ENCODE results near the gene PXYLP1. TPM values are rescaled to one million over a fixed set of nuclear protein-coding genes. Genes with fewer than 3 reads are reported as not detected.

The PXYLP1 gene
- total and polyA plus RNA-seq, 2 of the 8 experiments (the other 6 are each of a cell fraction or from before 2014, with no cell fraction given), result 19.4 to 20.6 TPM

DNA sequence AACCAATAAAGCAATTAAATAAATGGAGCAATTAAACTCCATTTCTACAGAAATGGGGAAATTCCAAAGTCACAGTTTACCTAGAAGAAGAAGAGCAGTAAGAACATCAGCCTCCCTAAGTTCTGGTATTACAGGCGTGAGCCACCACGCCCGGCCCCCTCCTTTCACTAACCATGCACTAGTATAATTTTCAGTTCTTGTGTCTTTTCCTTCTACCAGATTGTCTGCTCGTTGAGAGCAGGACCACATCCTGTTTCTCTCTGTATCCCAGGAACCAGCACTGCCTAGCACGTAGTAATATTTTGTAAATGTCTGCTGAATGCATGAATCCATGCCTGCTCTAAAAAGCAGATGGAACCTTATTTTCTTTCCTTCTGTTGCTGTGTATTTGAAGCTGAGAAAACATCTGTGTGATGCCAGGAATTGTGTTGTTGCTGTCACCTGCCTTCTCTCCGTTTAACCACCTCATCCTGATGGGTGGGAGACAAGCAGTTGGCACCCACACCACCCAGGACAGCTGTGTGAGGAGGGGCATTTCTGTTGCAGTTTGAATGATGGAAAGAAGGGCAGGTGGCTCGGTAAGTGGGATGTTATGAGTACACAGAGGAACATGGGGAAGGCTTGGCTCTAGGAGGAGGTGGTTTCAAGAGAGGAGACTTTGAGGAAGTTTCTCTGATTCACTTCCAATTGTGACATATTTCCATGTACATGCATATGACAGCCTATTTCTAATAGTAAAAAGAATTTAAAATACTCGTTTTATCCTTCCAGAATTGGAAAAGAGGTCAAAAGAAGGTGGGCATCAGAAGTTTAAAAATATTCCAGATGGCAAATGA lies 30.1 kb downstream of the PXYLP1 start:
- no peak overlapping the region for H4K8ac ChIP-seq (ENCODE audit: extremely low read depth, insufficient read depth, low read length)
- no peak overlapping the region for H2BK15ac ChIP-seq (ENCODE audit: low read length)
- H2BK12ac ChIP-seq (ENCODE audit: low read depth, low read length), result no peak overlapping the region
- H3K27me3 ChIP-seq (replicated peaks in 1 of 4; ENCODE audit: control insufficient read depth in 3 of 4, extremely low read depth in 1 of 4, insufficient read depth in 3 of 4, low read length in 3 of 4), result no peaks in the 10 kb centered on the region
- no peak overlapping the region for H2AFZ ChIP-seq (ENCODE audit: low read length)
- H3K36me3 ChIP-seq (ENCODE audit: control insufficient read depth in 2 of 4, insufficient read depth in 4 of 4, low read length in 3 of 4), result peaks cover 0 to 6% (median 4%) of the 10 kb centered on the region in 4 experiments; a peak in 4 of 8 replicates
- H3K23ac ChIP-seq (ENCODE audit: insufficient read length), result no peak overlapping the region
- H2BK20ac ChIP-seq (ENCODE audit: low read length), result no peak overlapping the region
- no peak overlapping the region for H3K4me3 ChIP-seq (ENCODE audit: extremely low read depth in 1 of 4, insufficient read depth in 2 of 4, low read depth in 3 of 4, low read length in 4 of 4)
- peaks cover 0 to 2% of the 10 kb centered on the region in 2 experiments for H4K20me1 ChIP-seq (replicated peaks in 1 of 2; ENCODE audit: control insufficient read depth in 1 of 2, insufficient read depth in 2 of 2, low read length in 2 of 2)
- H3K18ac ChIP-seq (ENCODE audit: extremely low read depth, low read length), result no peak overlapping the region
- POLR2A ChIA-PET (ENCODE audit: partially characterized antibody), result interaction anchor here (1.0 kb wide), 1 partner anchor 29 kb away, joined by 3 read pairs; no protein-coding TSS in a partner anchor
- no peak overlapping the region for H3K4me2 ChIP-seq (ENCODE audit: insufficient read depth in 1 of 2, low read depth in 2 of 2, low read length in 2 of 2)
- H3K9me3 ChIP-seq (ENCODE audit: insufficient read depth in 2 of 2, low read depth in 1 of 2, low read length in 1 of 2), result no peaks in the 10 kb centered on the region
- no peaks in the 10 kb centered on the region for H3K23me2 ChIP-seq (ENCODE audit: low read depth, low read length)
- no peak overlapping the region for H3K27ac ChIP-seq (ENCODE audit: low read depth, low read length)
- H3K14ac ChIP-seq (ENCODE audit: insufficient read length), result no peak overlapping the region
- no peak overlapping the region for H4K91ac ChIP-seq (replicated peaks; ENCODE audit: insufficient read length, low read length)
- H3K4me1 ChIP-seq (replicated peaks in 1 of 4; ENCODE audit: control insufficient read depth in 3 of 4, insufficient read depth in 4 of 4, low read length in 3 of 4), result 0 out of 7 replicates have a peak, but pooled peaks cover 0 to 2% (median 0%) of the 10 kb centered on the region in 4 experiments
- no peak overlapping the region for H4K5ac ChIP-seq (ENCODE audit: insufficient read length, low read depth, low read length)
- H3K79me2 ChIP-seq (ENCODE audit: control insufficient read depth in 1 of 2, insufficient read depth in 2 of 2, low read length in 2 of 2), result 0 out of 4 replicates have a peak, but pooled peaks cover 0 to 2% of the 10 kb centered on the region in 2 experiments
- CTCF ChIA-PET (ENCODE audit: partially characterized antibody), result no interaction called here
- H2AK5ac ChIP-seq (ENCODE audit: low read depth, low read length), result no peak overlapping the region
- FAIRE-seq (no peak), DNase-seq (ENCODE audit: low read depth in 1 of 2, low spot score in 2 of 2) (no peak)
- H3K79me1 ChIP-seq (ENCODE audit: low read depth, low read length), result no peaks in the 10 kb centered on the region; the same call in 1 of the 2 replicates
- H3K4ac ChIP-seq (replicated peaks; ENCODE audit: insufficient read length, low read depth, low read length), result no peak overlapping the region
- no peak overlapping the region for H2BK5ac ChIP-seq (ENCODE audit: low read depth, low read length)
- no peak overlapping the region for H3K9ac ChIP-seq (replicated peaks in 1 of 4; ENCODE audit: extremely low read depth in 1 of 4, low read depth in 3 of 4, low read length in 3 of 4)
- no peak overlapping the region for H3K56ac ChIP-seq (replicated peaks; ENCODE audit: insufficient read length, low read depth, low read length)
- 91% methylated on average over 8 of the region's 8 CpGs; no CpG with 5 or more reads in 1 of the 2 experiments for WGBS, 2 experiments (ENCODE audit: extremely low coverage in 1 of 2, insufficient coverage in 1 of 2, insufficient read length in 1 of 2, insufficient replicate concordance in 2 of 2, low coverage in 1 of 2, low lambda C conversion rate in 2 of 2, missing lambda C conversion rate in 1 of 2)
- H2BK120ac ChIP-seq (replicated peaks; ENCODE audit: low read depth, low read length), result no peak overlapping the region
- TF ChIP-seq YY1 (IDR thresholded peaks at IDR 0.05; ENCODE audit: low read depth, low read length), result no peak
- no peak for TF ChIP-seq RFX5 (IDR thresholded peaks at IDR 0.05; ENCODE audit: borderline replicate concordance, low read depth, low read length)
- no peak for TF ChIP-seq SIN3A (conservative IDR thresholded peaks at IDR 0.05 in 1 of 2, IDR thresholded peaks at IDR 0.05 in 1 of 2; ENCODE audit: low read depth in 1 of 2, low read length in 2 of 2)
- no peak for TF ChIP-seq KDM4A (IDR thresholded peaks at IDR 0.05; ENCODE audit: low read depth, low read length, severe bottlenecking)
- no peak for TF ChIP-seq EZH2 (IDR thresholded peaks at IDR 0.05; ENCODE audit: low read depth, low read length, severe bottlenecking)
- TF ChIP-seq, protein P1, sequence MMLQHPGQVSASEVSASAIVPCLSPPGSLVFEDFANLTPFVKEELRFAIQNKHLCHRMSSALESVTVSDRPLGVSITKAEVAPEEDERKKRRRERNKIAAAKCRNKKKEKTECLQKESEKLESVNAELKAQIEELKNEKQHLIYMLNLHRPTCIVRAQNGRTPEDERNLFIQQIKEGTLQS (IDR thresholded peaks at IDR 0.05; ENCODE audit: insufficient read depth, low read depth, low read length), result no peak
- TF ChIP-seq SRF (IDR thresholded peaks at IDR 0.05; ENCODE audit: low read depth, low read length), result no peak
- no peak for TF ChIP-seq EGR1 (IDR thresholded peaks at IDR 0.05; ENCODE audit: borderline replicate concordance, low read depth, low read length)
- TF ChIP-seq BCL11A (IDR thresholded peaks at IDR 0.05; ENCODE audit: low read depth in 2 of 2, low read length in 2 of 2), result no peak
- no peak for TF ChIP-seq CBX5 (IDR thresholded peaks at IDR 0.05; ENCODE audit: low read depth, low read length)
- no peak for TF ChIP-seq NRF1 (IDR thresholded peaks at IDR 0.05; ENCODE audit: low read depth, low read length)
